GM12872 (cell line): ENCODE data around the gene SEZ6L2.

Experiments
- CTCF ChIP-seq: IDR thresholded peaks from 3 replicates; pipeline ENCODE4 v1.5.1; 2011; ENCODE audit warnings: low read depth, mild to moderate bottlenecking, low read length, moderate library complexity; ENCODE audit not compliant: insufficient read depth

Gene SEZ6L2

GRCh38 chr16:29915590-29916247, 16.4 kb upstream of the SEZ6L2 start:
- no peak for TF ChIP-seq CTCF

- TF ChIP-seq CTCF, result no peak
Observed at GRCh38 chr16:29913514-29913913, 14.2 kb upstream of the SEZ6L2 start.

- no peak for TF ChIP-seq CTCF
Observed at GRCh38 chr16:29912087-29912486, 12.7 kb upstream of the SEZ6L2 start.

- no peak for TF ChIP-seq CTCF
Observed at GRCh38 chr16:29911676-29912010, 12.3 kb upstream of the SEZ6L2 start.

GRCh38 chr16:29910819-29911675, 11.7 kb upstream of the SEZ6L2 start:
- no peak for TF ChIP-seq CTCF

GRCh38 chr16:29909391-29909790, 10.0 kb upstream of the SEZ6L2 start:
- no peak for TF ChIP-seq CTCF

GRCh38 chr16:29908719-29909220, 9.4 kb upstream of the SEZ6L2 start:
- TF ChIP-seq CTCF, result no peak
